Measurements from ENCODE around the gene UNK.

- TF ChIP-seq CTCF (IDR thresholded peaks at IDR 0.05) (no peak), EZH2 (IDR thresholded peaks at IDR 0.05; ENCODE audit: borderline replicate concordance, insufficient read depth, low read depth, low read length, poor library complexity, severe bottlenecking) (no peak)
Measured at GRCh38 chr17:75767881-75768280, 16.7 kb upstream of the UNK start.

Data from B cell (primary cell).